DMS 273 treated with DMSO at 0.1 percent for 48 hours (cell line): ENCODE measurements around the gene DOCK4.

Source experiments
- DNase-seq: peaks from one replicate; lab custom pipeline; 2025; lab: John Stamatoyannopoulos, UW

The DOCK4 gene

GRCh38 chr7:111903797-111904196 lies 302.4 kb downstream of the DOCK4 start:
- no peak for DNase-seq

DNA sequence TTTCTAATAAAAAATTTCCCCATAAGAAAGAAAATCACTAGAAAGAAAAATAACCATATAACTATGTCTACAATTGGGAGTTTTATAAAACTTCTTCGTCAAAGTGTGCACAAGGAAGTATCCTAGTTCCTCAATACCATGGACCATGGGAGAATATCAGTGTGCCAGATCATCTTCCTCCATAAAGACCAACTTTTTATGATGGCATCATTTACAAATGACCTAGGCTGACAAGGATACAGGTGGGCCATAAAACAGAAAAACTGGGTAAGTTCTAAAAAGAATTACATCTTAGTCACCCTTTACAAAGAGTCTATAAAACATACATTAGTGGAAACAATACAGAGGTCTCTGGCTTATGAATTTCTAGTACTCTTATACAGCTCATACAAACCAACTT lies 303.2 kb downstream of the DOCK4 start:
- no peak for DNase-seq

- DNase-seq: no peak
Observed at GRCh38 chr7:111900283-111900682, 305.9 kb downstream of the DOCK4 start.

DNA sequence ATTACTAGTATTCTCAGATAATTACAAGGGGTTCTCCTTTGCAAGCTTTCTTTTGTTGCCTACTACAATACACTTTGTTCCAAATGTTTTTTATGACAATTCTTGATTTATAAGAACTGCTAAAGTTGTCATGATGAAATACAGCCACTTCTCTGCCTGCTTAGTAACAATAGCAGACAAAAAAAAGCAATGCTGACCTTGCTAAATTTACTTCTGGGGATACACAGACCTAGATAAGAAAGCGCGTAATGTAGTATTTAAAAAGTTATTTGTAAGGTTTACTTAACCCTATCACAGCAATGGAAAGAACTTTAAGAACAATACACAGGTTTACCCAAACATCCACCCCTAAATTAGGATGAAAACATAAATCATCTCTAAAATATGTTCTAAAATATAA lies 311.1 kb downstream of the DOCK4 start:
- no peak for DNase-seq

- DNase-seq: no peak
Observed at GRCh38 chr7:111894518-111894917, 311.7 kb downstream of the DOCK4 start.

GRCh38 chr7:111893190-111893589 lies 313.0 kb downstream of the DOCK4 start:
- DNase-seq: no peak

- no peak for DNase-seq
Observed at GRCh38 chr7:111892588-111892987, 313.6 kb downstream of the DOCK4 start.

- no peak for DNase-seq
Observed at GRCh38 chr7:111887734-111888133, 318.5 kb downstream of the DOCK4 start.

DNA sequence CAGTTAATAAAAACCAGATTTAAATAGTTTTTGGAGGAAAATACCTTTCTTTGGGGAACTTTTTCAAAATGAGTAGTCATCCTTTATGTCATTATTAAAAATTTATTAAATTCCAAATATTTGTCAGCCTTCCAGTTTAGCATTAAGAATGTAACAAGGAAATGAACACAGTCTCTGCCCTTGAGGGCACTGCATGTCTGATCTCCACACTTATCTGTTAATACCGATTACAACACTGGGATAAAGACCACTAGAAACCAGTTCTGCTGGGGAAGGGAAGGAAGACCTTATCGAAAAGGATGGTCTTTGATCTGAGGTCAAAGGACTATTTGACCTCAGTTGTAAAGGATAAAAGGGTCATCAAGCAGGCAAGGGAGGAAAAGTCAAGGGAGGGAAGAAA lies 320.0 kb downstream of the DOCK4 start:
- DNase-seq: no peak

DNA sequence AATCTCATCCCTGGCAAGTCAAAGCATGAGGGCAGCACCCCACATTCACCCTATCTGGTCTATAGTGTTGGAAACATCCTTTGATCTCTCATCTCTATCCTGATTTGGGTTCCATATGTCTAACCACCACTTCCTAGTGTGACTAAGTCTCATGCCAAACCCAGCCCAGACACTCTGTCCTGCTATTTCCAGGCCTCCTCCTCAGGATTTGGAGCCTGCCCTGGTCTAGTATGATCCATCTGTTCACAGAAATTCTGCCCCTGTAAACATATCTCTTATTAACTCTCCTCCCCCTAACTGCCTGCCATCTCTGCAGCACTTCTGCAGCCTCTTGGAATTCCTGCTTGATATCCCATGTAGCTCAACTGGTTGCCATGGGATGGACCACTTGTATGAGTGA lies 323.0 kb downstream of the DOCK4 start:
- DNase-seq: peak; percentile 66

DNA sequence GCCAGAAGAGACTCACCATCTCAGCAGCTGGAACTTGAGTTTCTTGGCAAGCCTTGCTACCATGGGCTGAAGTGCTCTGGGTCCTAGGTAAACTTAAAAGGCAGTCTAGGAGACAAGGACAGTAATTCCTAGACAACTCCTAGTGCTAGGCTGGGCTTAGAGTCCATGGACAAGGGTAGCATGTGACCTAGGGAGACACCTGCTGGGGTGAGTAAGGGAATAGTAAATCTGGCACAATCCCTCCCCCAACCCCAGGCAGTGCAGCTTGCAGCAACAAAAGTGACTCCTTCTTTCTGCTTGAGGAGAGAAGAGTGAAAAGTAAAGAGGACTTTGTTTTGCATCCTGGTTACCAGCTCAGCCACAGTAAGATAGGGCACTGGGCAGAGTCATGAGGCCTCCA lies 327.4 kb downstream of the DOCK4 start:
- no peak for DNase-seq

- no peak for DNase-seq
Observed at GRCh38 chr7:111877931-111878330, 328.3 kb downstream of the DOCK4 start.

DNA sequence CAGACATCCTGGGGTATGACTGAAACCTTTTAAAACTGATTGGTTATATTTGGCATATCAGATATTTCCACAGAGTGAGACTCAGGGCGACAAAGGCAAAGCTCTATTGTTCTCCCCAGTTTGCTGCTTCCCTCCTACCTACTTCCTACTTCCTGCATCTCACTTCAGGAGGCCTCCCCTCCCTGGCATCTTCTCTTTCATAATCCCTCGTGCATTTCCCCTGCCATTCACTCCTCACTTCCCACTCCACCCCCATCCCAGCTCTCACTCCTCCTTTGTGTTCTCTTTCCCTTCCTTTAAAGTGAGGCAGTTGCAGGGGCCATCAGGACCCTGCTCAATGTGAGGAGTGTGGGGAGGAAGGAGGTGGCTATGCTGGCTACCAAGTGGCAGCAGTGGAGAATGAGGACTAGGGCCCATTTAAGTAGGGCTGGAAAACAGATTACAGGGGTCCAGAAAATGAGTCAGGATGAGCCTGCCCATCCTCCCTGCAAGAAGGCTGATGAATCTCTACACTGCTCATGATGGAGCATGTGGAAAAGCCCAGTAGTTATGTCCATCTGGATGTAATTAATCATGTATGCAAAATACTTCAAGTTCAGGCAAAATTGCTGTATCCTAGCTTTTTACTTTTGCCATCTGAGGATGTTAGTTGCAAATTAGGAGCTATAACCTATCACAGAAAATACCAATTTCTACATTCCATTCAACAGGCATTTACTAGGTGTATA lies 332.1 kb downstream of the DOCK4 start:
- no peak for DNase-seq

- DNase-seq: no peak
Observed at GRCh38 chr7:111873326-111873646, 332.9 kb downstream of the DOCK4 start.

- DNase-seq: no peak
Observed at GRCh38 chr7:111872450-111873325, 333.5 kb downstream of the DOCK4 start.

GRCh38 chr7:111871283-111871682 lies 334.9 kb downstream of the DOCK4 start:
- no peak for DNase-seq

DNA sequence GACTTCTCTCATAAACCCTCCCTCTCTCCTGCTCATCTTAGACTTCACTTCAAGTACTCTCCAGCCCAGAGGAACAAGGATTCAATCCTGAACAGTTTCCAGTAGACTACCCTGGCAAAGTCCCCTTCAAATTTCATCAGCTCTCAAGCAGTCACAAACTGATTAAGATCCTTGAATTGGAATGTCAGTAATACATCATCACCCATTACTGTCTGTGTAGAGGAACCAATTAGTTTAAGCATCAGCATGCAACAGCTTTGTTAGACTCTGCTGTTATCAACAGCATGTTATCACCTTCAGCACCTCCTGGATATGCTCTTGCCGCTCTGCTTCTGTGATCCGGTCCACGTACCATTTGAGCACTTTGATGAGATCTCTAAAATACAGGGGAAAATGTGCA lies 336.9 kb downstream of the DOCK4 start:
- no peak for DNase-seq

DNA sequence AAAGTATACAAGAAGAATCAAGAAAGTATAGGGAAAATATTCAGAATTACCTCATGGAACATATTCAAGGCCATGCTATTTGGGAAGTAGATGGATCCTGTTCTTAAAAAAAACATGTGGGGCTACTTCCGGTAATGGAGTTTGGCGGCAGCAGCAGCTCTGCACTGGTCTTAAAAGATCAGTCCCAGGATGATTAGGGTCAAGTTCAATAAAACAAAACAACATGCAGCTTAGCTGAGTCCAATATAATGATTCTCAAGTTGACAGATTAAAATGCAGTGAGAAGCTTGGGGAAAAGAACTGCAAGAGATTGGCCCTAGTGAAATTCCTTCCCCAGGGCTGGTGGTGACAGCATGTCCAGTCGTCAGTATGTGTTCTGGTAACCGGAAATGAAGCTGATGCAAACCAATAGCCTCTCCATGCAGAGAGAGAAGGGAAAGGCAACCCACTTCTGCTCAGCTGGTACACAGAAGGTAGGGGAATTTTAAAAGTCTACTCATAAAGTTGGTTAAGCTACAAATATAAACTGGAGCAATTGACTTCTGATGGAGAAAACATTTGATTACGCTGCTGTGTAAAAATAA lies 338.8 kb downstream of the DOCK4 start:
- no peak for DNase-seq

DNA sequence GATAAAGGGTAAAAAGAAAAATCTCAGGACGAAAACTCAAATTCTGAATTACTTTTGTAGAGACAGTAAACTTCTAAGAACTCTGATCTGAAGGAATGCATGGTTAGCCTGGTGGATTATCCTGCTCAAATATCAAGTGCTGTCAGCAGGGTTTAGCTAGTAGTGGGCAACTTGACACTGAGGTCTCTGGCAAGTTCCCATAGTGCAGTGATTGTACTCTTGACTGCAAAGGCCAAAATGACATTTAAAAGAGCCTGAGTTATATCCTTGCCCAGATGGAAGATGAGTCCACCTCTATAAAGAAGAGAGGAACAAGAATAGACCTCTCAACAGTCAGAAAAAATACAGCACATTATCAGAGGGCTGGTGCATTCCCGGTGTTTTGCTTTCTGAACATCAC lies 339.4 kb downstream of the DOCK4 start:
- no peak for DNase-seq

DNA sequence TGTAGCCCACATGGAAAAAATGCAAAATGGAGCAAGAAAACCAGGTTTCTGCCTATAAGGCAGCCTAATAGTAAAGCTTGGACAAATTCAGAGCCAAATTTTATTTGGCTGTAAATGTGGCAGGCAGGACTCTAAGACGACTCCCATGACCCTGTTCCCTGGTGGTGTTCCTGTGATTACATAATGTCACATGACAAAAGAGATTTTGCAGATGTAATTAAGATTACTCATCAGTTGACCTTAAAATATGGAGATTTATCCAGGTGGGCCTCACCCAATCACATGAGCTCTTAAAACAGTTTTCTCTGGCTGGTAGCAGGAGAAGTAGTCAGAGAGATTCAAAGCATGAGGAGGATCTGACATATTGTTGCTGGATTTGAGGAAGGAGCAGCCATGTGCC lies 340.8 kb downstream of the DOCK4 start:
- DNase-seq: no peak

- no peak for DNase-seq
Observed at GRCh38 chr7:111864291-111864976, 341.8 kb downstream of the DOCK4 start.

DNA sequence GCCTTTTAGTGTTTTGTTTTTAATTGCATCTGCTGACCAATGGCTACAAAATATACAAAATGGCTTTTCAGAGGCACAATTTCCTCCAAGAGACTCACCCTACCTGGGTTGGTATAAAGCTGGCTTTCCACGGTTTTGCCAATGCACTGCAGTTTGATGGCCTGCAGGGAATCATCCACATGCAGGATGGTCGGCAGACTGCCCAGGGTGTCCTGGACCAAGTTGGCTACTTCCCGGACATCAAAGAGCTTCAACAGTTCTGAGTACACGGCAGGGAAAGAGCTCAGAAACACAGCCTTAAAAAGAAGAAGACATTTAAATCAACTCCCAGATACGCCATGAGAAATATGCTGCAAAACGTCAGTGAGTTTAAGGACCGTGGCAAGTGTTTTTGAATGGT lies 342.9 kb downstream of the DOCK4 start:
- no peak for DNase-seq

DNA sequence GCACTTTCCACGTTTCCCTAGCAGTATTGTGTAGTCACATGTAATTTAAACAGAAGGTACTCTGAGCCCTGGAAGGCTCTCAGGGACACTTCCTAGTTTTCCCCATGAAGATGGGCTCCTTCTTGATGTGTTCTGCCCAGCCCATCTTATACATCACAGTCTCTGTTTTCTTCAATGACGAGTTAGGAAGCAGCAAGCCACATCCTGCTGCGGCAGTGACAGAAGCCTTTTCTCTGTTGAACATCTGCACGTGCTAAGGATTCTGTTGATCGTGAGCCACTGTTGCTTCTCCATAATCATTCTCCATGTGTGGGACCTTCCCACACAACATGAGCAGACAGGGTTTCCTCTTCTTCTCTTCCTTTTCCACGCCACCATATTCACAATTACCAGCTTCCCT lies 346.0 kb downstream of the DOCK4 start:
- DNase-seq: no peak
